Suprapubic skin (tissue), 4 donors: Measurements from ENCODE around the gene SLX9.

Experiments used
- CTCF ChIP-seq, 2 donors: fragments of 200-600 bp in 1 of 2; fragments of 450-650 bp in 1 of 2; sonication (generic) in 1 of 2; IDR thresholded peaks; one replicate each; pipeline ENCODE4 v1.5.1; 2016 to 2019; ENCODE audit warnings: antibody characterized with exemption in 2 of 2, mild to moderate bottlenecking in 1 of 2, moderate library complexity in 1 of 2
- EP300 ChIP-seq: sonication (generic); formaldehyde crosslinking; IDR thresholded peaks from one replicate; pipeline ENCODE4 v1.6.1; 2017; ENCODE audit warnings: antibody characterized with exemption
- POLR2A ChIP-seq, 2 donors: fragments of 450-650 bp; IDR thresholded peaks; one replicate each; pipeline ENCODE4 v1.6.1; 2017; ENCODE audit warnings: antibody characterized with exemption in 2 of 2, mild to moderate bottlenecking in 2 of 2, moderate library complexity in 2 of 2
- POLR2AphosphoS5 ChIP-seq, 3 donors: sonication (generic); formaldehyde crosslinking; IDR thresholded peaks; one replicate each; pipeline ENCODE4 v1.6.1; 2017; ENCODE audit warnings: antibody characterized with exemption in 3 of 3

- TF ChIP-seq POLR2A (IDR thresholded peaks at IDR 0.05) (no peak), CTCF (IDR thresholded peaks at IDR 0.05) (no peak), POLR2AphosphoS5 (IDR thresholded peaks at IDR 0.05) (no peak), EP300 (no peak)
These were observed 34.7 kb upstream of the SLX9 start for GRCh38 chr21:44905016-44905727.
